Heart left ventricle (tissue), 16 donors: ENCODE results near the gene LPP. TPM values are rescaled to one million over a fixed set of nuclear protein-coding genes. Genes with fewer than 3 reads are reported as not detected.

ENCODE experiments used
- ATAC-seq, 4 donors: fragments of 200-7000 bp; cut with Tn5 transposase; one replicate each; pipeline ENCODE4 v1.9.1; 2020 to 2022; ENCODE audit warnings: moderate library complexity in 4 of 4, mild to moderate bottlenecking in 3 of 4, moderate number of reproducible peaks in 1 of 4
- DNase-seq, 5 donors: peaks; one replicate each; pipeline ENCODE4 v3.0.0-alpha.2; 2020
- H3K27ac ChIP-seq, 12 donors: fragments of 200-600 bp; sonication (generic) in 4 of 12; one replicate each; pipeline versions ENCODE4 v1.5.0 to v1.8.0; 2016 to 2022; ENCODE audit warnings: mild to moderate bottlenecking in 2 of 12
- H3K27me3 ChIP-seq, 9 donors: fragments of 200-600 bp; sonication (generic) in 2 of 9; one replicate each; pipeline versions ENCODE4 v1.5.1 to v1.8.0; 2016 to 2022; ENCODE audit warnings: mild to moderate bottlenecking in 3 of 9
- H3K36me3 ChIP-seq, 9 donors: fragments of 200-600 bp; sonication (generic) in 2 of 9; one replicate each; pipeline versions ENCODE4 v1.5.0 to v1.8.0; 2018 to 2022; ENCODE audit warnings: mild to moderate bottlenecking in 2 of 9
- H3K4me1 ChIP-seq, 12 donors: fragments of 200-600 bp; sonication (generic) in 4 of 12; one replicate each; pipeline versions ENCODE4 v1.5.0 to v1.8.0; 2016 to 2022; ENCODE audit warnings: mild to moderate bottlenecking in 3 of 12
- H3K4me3 ChIP-seq, 12 donors: fragments of 200-600 bp; sonication (generic) in 4 of 12; one replicate each; pipeline versions ENCODE4 v1.5.0 to v1.8.0; 2017 to 2022; ENCODE audit warnings: mild to moderate bottlenecking in 9 of 12, moderate library complexity in 4 of 12
- H3K9me3 ChIP-seq, 12 donors: fragments of 200-600 bp; sonication (generic) in 4 of 12; one replicate each; pipeline versions ENCODE4 v1.5.0 to v1.8.0; 2016 to 2022; ENCODE audit warnings: mild to moderate bottlenecking in 1 of 12
- CTCF ChIP-seq, 12 donors: fragments of 200-600 bp; sonication (generic) in 4 of 12; IDR thresholded peaks; one replicate each; pipeline versions ENCODE4 v1.5.0 to v1.8.0; 2018 to 2022; ENCODE audit warnings: antibody characterized with exemption in 12 of 12, mild to moderate bottlenecking in 5 of 12
- POLR2A ChIP-seq, 2 donors: fragments of 450-650 bp; IDR thresholded peaks; one replicate each; pipeline ENCODE4 v1.6.1; 2017; ENCODE audit warnings: antibody characterized with exemption in 2 of 2, mild to moderate bottlenecking in 2 of 2, moderate library complexity in 2 of 2
- WGBS, 4 donors: extraction: QIAGEN DNeasy Blood & Tissue Kit in 2 of 4; methylation state at CpG; one replicate each; pipeline versions ENCODE4 v1.1.5 to v1.1.7; 2013 to 2018; 5-methylcytosine and 5-hydroxymethylcytosine counted together
- intact Hi-C, 10 donors: fragments of 100-400 bp; cut with DNase I; formaldehyde crosslinking; loops; one replicate each; pipeline versions ENCODE4 v1.11.1 to v1.14.2; 2022
- polyA plus RNA-seq, 2 donors: library from polyadenylated mRNA; stranded (reverse); fragments of 200-250 nt; gene quantifications; one replicate each; pipeline ENCODE4 v1.2.3, GENCODE V29; 2013
- total RNA-seq, 9 donors: library from RNA; depleted of rRNA in 2 of 9; stranded (reverse); fragments of >200 nt in 2 of 9; fragmentation: NEBNext Ultra II Directional in 3 of 9; extraction: Animal tissue kit (Norgen Biotek cat#: 25700) in 3 of 9; gene quantifications; one replicate each; pipeline versions ENCODE4 v1.1.0 to v1.2.4, GENCODE V29; 2016 to 2023
- donor health status: ischemic (EF 13 %, LVEDD 7.1; RV severe dilation, severe dysfunction).
- donor health status: healthy with polysubstance abuse.
- donor health status: DM: no; HTN: yes; CAD: no.
- donor health status: DM: no; HTN: no; CAD: no.
- donor health status: ischemic (EF 25% LVEDD 6.9; RV normal size, moderate dysfunction).
- donor health status: ischemic (EF 25% LVEDD 5.7; RV mildly dilated, moderate dysfunction).
- donor health status: healthy.
- donor health status: DM: yes; HTN: yes; CAD: no.
- donor health status: ischemic (EF 35%, LVEDD 5.7; RV mildly dilated, moderate dysfunction).
- donor health status: nonischemic (EF 11% LVEDD 7.7; RV severe dilation, severe dysfunction).
- donor health status: DM: yes; HTN: yes; CAD: no.
- donor health status: PGD.
- donor health status: ischemic (EF 29% LVEDD 5.4; RV normal size, mild dysfunction).
- donor health status: nonischemic (EF 23%, LVEDD 6.1; RV moderate dilation, normal function).

LPP gene
- total and polyA plus RNA-seq, 11 donors: 9.2 to 178 (median 100) TPM

GRCh38 chr3:188369526-188369925 is 215.6 kb downstream of the LPP start:
- no peaks in the 10 kb centered on the region for H3K27me3 ChIP-seq
- no peak for DNase-seq
- H3K36me3 ChIP-seq: no peaks in the 10 kb centered on the region
- H3K4me1 ChIP-seq: peaks cover 0 to 38% (median 18%) of the 10 kb centered on the region in 12 donors
- peak in 2 of 4 donors; percentile 28 to 38 for ATAC-seq
- intact Hi-C loops: no loop called here
- 67 to 88% (median 78%) methylated on average over 3 of the region's 3 CpGs for WGBS, 4 donors
- no peak for TF ChIP-seq CTCF (IDR thresholded peaks at IDR 0.05)
- TF ChIP-seq POLR2A (IDR thresholded peaks at IDR 0.05): no peak
- H3K9me3 ChIP-seq: peaks cover 0 to 3% (median 0%) of the 10 kb centered on the region in 12 donors
- H3K27ac ChIP-seq: peak overlapping the region in 1 of 12 donors; percentile 61
- H3K4me3 ChIP-seq: no peak overlapping the region

GRCh38 chr3:188370081-188370830 is 216.3 kb downstream of the LPP start:
- no peak for TF ChIP-seq CTCF (IDR thresholded peaks at IDR 0.05)
- no peak for TF ChIP-seq POLR2A (IDR thresholded peaks at IDR 0.05)
- Histone ChIP-seq H3K27ac (peak overlapping the region in 1 of 12 donors; percentile 61), H3K27me3 (no peaks in the 10 kb centered on the region), H3K4me1 (peaks cover 0 to 31% (median 12%) of the 10 kb centered on the region in 12 donors), H3K4me3 (no peak overlapping the region), H3K36me3 (no peaks in the 10 kb centered on the region), H3K9me3 (peaks cover 0 to 3% (median 0%) of the 10 kb centered on the region in 12 donors)
- intact Hi-C loops: no loop called here
- ATAC-seq: no peak
- WGBS, 4 donors: 91 to 93% (median 92%) methylated on average over 15 of the region's 15 CpGs
- DNase-seq: no peak

- Histone ChIP-seq H3K27me3 (no peaks in the 10 kb centered on the region), H3K4me3 (no peak overlapping the region), H3K9me3 (peaks cover 0 to 4% (median 0%) of the 10 kb centered on the region in 12 donors), H3K27ac (no peak overlapping the region), H3K36me3 (no peaks in the 10 kb centered on the region), H3K4me1 (peaks cover 0 to 7% (median 0%) of the 10 kb centered on the region in 12 donors)
- TF ChIP-seq POLR2A (IDR thresholded peaks at IDR 0.05): no peak
- TF ChIP-seq CTCF (IDR thresholded peaks at IDR 0.05): no peak
- WGBS, 4 donors: 96 to 99% (median 99%) methylated on average over 4 of the region's 4 CpGs
- DNase-seq (no peak), ATAC-seq (no peak)
- intact Hi-C loops: no loop called here
Measured at GRCh38 chr3:188378786-188379185, 224.8 kb downstream of the LPP start.

- ATAC-seq: no peak
- Histone ChIP-seq H3K4me3 (no peak overlapping the region), H3K4me1 (peaks cover 0 to 10% (median 0%) of the 10 kb centered on the region in 12 donors), H3K36me3 (no peaks in the 10 kb centered on the region), H3K9me3 (peaks cover 0 to 4% (median 0%) of the 10 kb centered on the region in 12 donors), H3K27ac (no peak overlapping the region), H3K27me3 (no peaks in the 10 kb centered on the region)
- intact Hi-C loops: no loop called here
- no peak for DNase-seq
- TF ChIP-seq CTCF (IDR thresholded peaks at IDR 0.05): no peak
- no peak for TF ChIP-seq POLR2A (IDR thresholded peaks at IDR 0.05)
- 53 to 72% (median 66%) methylated on average over 2 of the region's 2 CpGs for WGBS, 4 donors
Measured at GRCh38 chr3:188380252-188380651, 226.3 kb downstream of the LPP start.
